Stimulated activated CD4-positive, alpha-beta T cell treated with anti-CD3 and anti-CD28 coated beads, Interleukin-15, amount 100 ng/mL, for 1 hour (primary cell): Measurements from ENCODE around the gene SLAMF7.

Experiments
- DNase-seq, 2 donors: peaks; one replicate each; pipeline ENCODE4 v3.0.0-alpha.2; 2020; ENCODE audit warnings: low read depth in 1 of 2, low spot score in 1 of 2

Gene SLAMF7

GRCh38 chr1:160744852-160745520 is 5.9 kb downstream of the SLAMF7 start:
- no peak for DNase-seq

GRCh38 chr1:160745551-160745950 is 6.5 kb downstream of the SLAMF7 start:
- no peak for DNase-seq

DNA sequence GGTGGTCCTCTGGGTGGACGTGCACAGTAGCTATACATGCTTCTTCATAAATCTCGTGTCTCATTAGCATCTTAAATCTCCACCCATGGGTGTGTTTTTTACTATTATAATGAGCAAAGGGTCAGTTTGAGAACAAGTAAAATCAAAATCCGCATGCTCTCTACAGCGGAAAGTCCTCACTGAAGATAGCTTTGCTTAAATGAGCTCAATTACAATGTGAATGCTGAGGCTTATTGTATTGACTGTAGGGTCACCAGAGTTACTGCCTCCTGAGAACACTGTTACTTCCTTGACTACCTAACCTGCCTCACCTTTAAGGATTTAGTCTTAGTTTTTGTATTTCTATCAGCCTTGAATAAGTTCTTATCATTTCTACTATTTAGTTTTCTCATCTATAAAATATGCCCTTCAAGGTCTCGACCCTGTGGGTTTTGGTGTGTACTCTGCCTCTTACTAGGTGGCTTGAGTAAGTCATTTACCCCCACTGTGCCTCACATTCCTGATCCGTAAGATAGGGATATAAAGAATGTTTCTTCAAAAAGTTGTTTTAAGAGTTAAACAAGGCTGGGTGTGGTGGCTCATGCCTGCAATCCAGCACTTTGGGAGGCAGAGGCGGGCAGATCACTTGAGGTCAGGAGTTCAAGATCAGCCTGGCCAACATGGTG is 7.9 kb downstream of the SLAMF7 start:
- DNase-seq: no peak

- no peak for DNase-seq
Observed at GRCh38 chr1:160747717-160748116, 8.7 kb downstream of the SLAMF7 start.

DNA sequence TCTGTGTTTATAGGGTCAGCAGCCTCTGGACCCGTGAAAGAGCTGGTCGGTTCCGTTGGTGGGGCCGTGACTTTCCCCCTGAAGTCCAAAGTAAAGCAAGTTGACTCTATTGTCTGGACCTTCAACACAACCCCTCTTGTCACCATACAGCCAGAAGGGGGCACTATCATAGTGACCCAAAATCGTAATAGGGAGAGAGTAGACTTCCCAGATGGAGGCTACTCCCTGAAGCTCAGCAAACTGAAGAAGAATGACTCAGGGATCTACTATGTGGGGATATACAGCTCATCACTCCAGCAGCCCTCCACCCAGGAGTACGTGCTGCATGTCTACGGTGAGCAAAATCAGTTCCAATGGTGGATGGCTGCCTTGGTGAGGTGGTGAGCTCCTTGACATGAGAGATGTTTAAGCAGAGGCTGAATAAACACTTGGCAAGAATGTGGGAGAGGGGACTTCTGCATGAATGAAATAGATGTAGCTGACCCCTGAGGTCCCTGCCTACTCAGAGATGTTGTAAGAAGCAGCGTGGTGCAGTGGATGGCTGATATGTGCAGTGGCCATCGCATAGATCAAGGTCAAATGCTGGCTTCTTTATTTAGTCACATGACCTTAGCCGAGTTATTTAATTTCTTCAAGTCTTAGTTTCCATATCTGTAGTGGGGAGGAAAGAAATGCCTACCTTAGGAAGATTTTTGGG is 9.3 kb downstream of the SLAMF7 start:
- no peak for DNase-seq

- DNase-seq: no peak
Observed at GRCh38 chr1:160748878-160749269, 9.8 kb downstream of the SLAMF7 start.

GRCh38 chr1:160750608-160751007 is 11.6 kb downstream of the SLAMF7 start:
- DNase-seq: no peak

DNA sequence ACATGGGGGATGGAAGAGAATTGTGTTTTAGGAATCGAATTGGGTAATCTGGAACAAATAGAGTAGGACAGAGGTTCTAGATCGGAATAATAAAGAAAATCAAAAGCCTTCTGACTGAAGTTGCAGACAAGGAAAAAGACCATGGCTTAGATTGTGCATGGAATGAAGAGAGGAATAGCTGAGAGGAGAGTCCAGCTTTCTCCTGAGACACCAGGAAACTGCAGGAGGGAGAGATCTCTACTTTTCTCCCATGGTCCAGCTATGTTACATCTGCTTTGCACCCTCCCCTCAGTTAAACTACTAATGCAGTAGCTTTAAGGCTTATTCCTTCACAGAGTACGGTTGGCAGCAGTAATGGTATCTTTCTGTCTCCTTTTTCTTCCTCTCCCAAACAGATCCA is 13.4 kb downstream of the SLAMF7 start:
- DNase-seq: no peak

DNA sequence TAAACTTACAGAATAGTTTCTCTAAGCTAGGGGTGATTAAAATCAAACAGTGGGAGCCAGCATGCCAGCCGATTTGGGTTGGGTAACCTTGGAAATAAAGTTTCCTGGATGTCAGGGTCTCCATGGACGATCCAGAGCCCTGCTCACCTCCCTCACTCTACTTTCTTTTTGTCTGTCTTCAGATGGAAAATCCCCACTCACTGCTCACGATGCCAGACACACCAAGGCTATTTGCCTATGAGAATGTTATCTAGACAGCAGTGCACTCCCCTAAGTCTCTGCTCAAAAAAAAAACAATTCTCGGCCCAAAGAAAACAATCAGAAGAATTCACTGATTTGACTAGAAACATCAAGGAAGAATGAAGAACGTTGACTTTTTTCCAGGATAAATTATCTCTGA is 13.9 kb downstream of the SLAMF7 start:
- DNase-seq: no peak

- no peak for DNase-seq
Observed at GRCh38 chr1:160753594-160753993, 14.5 kb downstream of the SLAMF7 start.

- no peak for DNase-seq
Observed at GRCh38 chr1:160755461-160755860, 16.4 kb downstream of the SLAMF7 start.

DNA sequence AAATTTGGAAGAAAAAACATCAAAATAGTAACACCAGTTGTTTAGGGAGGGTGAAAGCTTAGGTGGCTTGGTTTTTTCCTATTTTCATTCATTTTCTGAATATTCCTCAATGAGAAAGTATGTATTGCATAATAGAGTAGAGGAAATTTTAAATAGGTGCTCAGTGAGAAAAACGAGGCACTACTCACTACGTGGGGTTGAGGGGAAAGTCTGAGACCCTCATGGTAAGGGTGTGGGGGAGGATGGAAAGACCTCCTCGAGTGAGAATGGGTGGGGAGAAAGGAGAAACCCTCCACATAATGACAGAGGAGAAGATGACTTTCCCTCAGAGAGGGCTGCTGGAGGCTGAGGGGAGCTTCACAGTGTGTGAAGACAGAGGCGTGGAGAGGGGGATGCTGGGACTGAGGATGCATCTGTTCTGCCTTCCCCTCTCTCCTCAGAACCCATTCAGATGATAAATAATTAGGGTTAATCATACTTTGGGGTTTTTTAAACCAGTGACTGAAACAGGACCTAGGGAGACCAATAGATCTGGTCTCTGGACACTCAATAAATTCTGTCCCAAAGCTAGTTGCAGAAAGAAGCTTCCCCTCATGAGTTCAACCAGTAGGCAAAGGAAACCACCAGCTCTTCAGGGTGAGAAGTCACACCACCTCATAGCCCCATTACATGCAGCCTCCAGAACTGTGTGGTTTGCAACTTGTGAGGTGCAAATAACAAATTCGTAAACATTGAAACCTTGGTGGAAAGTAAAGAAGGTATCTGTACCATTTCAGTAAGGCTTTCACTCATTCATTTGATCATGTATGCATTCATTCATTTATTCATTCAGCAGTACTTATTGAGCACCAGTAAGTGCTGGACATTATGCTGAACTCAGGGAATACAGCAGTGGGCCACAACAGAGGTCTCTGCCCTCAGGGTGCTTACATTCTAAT is 17.1 kb downstream of the SLAMF7 start:
- DNase-seq: no peak

GRCh38 chr1:160756849-160757201 is 17.8 kb downstream of the SLAMF7 start:
- no peak for DNase-seq

DNA sequence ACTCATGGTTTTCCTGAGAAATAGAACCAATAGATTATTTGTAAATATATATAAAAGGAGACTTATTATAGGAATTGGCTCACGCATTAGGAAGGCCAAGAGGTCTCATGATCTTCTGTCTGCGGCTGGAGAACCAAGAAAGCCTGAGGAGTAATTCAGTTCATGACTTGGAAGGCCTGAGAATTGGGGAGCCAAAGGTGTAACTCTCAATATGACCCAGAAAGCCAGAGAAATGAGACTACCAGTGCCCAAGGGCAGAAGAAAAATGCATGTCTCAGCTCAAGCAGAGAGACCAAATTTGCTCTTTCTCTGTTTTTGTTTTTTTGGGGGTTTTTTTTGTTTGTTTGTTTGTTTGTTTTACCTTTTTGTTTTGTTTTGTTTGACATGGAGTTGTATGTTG is 19.5 kb downstream of the SLAMF7 start:
- DNase-seq: no peak

GRCh38 chr1:160759740-160760139 is 20.7 kb downstream of the SLAMF7 start:
- DNase-seq: no peak

DNA sequence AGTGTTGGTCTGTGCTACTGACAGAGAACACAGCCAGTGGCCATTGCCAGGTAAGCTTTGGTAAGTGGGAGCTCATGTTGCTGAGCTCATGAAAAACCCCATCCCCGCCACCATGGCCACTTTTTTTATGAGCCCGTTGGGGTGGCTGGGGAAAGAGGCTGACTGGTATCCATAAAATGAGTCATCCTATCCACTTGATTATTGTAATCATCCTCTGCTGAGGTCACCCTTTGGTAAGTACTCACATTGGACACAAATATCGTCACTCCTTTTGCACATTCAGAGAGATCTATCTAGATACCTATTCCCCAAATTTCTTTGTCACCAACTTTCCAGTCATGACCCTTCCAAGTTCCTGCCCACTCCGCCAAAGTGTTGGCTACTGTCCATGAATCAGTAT is 22.0 kb downstream of the SLAMF7 start:
- DNase-seq: no peak

- DNase-seq: no peak
Observed at GRCh38 chr1:160761886-160762285, 22.8 kb downstream of the SLAMF7 start.

- no peak for DNase-seq
Observed at GRCh38 chr1:160763993-160764392, 24.9 kb downstream of the SLAMF7 start.

- DNase-seq: no peak
Observed at GRCh38 chr1:160767395-160768294, 28.6 kb downstream of the SLAMF7 start.

GRCh38 chr1:160768295-160768657 is 29.2 kb downstream of the SLAMF7 start:
- DNase-seq: peak; percentile 64 to 70
